ENCODE measurements around the gene ABCG4.
"Not testable (repeated sequence)": the region's sequence is repeated elsewhere in the genome, so short reads cannot be mapped to it uniquely, and the experiment has no call there.

ABCG4 gene

DNA sequence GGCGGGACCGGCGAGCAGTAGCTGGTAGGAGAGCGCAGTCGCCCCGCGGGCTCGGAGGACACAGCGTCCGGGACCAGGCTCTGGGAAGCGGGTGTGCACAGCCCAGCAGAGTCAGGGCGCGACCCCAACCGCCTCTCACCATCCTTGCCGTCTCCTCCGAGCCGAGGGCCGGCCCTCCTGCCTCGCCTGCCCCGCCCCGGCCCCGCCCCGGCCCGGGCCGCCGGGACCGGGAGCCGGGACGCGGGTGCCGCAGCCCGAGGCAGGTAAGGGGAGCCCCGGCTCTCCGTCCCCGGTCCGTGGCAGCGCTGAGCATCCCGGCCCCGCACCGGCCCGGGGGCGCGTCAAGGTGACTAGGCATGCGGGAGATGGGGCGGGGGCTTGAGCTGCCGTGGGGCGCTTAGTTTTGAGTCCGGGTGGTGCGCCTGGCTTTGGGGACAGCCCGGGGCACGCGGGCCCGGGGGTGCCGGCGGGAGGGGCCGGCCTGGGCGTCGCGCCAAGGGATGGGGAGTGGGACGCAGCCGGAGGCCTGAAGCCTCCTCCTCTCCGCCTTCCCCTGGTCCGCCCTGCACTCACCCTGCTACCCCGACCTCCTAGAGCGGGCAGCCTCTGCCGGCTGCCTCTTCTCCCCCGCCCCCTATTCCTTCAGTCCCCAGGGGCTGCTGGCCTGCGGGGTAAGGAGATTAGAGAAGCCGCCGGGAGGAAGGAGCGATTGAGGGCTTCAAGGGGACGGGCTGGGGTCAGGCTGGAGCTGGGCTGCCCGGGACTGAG is at the start of gene ABCG4:
Gene ABCG4, plus strand, starts transcription at position 35 of the 768 bp plus-strand sequence. CDS start 914 bp downstream, outside the sequence.
- DNase-seq (ENCODE audit: low read depth) = peak; percentile 36

DNA sequence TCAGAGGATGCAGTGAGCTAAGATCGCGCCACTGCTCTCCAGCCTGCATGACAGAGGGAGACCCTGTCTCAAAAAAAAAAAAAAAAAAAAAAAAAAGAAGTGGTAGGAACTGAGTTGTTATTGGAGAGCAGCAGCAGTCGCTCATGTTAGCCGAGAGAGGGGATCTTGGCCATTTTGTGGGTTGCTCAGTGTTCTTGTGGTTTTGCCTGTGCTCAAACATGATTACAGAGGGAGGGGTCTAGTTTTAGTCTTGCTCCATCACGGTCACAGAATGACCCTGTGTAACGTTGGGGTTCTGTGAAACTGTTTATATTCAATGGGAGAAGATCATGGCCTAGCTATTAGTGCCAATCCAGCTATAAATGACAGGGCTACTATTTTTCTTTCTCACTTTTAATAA is 49.1 kb upstream of the ABCG4 start:
- no peak for DNase-seq (ENCODE audit: low read depth)

GRCh38 chr11:119100246-119100970 is 48.4 kb upstream of the ABCG4 start:
- peak; percentile 65 for DNase-seq (ENCODE audit: low read depth)

GRCh38 chr11:119100994-119101758 is 47.7 kb upstream of the ABCG4 start:
- DNase-seq (ENCODE audit: low read depth) = no peak

DNA sequence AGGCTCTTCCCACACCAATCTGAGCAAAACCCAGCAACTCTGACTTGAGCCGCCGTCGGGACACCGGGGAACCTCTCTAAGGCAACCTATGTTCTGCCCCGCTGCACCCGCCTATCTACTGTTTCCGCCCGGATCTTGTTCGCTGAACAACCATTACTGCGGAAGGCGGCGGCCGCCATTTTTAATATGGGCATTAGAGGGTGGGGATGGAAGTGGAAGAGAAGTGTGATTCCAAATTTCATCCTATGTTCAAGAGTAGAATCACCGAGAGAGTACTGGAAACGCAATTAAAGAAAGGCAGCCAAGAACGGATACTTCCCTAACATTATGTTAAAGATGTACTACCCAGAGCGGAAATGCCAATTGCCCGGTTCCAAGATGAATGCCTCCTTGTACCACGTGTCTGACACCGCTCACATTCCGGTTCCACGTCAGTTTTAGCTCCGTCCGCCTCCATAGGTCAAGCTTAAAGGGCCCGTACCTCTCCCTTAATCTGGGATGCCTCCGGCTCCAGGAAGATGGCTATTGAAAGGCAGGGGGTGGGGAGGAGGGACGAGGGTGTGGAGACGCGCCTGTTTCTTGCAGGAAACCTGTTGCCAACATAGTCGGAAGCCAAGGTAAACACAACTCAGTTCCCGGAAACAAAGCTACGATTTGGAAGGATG is 47.0 kb upstream of the ABCG4 start, which contains the start of gene DPAGT1:
Gene DPAGT1, minus strand, starts transcription at position 95 of the 665 bp plus-strand sequence. CDS start 198 bp downstream, outside the sequence.
- DNase-seq (ENCODE audit: low read depth) = peak; percentile 98

DNA sequence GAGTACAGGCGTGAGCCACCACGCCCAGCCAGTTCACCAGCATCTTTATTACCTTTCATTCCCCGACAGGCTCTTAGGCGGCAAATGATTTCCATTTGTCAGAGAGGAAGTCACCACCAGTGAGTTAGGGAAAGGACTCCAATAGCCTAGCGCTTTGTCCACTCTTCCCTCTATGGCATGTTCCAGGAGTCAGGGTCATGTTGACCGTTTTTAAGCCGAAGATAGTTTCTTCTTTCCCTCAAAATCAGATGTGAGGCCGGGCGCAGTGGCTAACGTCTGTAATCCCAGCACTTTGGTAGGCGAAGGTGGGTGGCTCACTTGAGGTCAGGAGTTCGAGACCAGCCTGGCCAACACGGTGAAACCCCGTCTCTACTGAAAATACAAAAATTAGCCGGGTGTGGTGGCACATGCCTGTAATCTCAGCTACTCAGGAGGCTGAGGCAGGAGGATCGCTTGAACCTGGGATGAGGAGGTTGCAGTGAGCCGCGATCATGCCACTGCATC is 45.6 kb upstream of the ABCG4 start:
- DNase-seq (ENCODE audit: low read depth) = not testable (repeated sequence)

- DNase-seq (ENCODE audit: low read depth) = peak; percentile 13
These were observed 45.1 kb upstream of the ABCG4 start for GRCh38 chr11:119103793-119104192.

- DNase-seq (ENCODE audit: low read depth) = peak; percentile 93
These were observed 42.0 kb upstream of the ABCG4 start, which contains the start of gene C2CD2L for GRCh38 chr11:119106564-119107537. Gene C2CD2L, plus strand, starts transcription at chr11:119107344. Its CDS starts 398 bp downstream, at chr11:119107742.

- peak; percentile 15 for DNase-seq (ENCODE audit: low read depth)
These were observed 41.2 kb upstream of the ABCG4 start for GRCh38 chr11:119107538-119108145.

GRCh38 chr11:119108146-119108856 is 40.6 kb upstream of the ABCG4 start:
- peak; percentile 51 for DNase-seq (ENCODE audit: low read depth)

DNA sequence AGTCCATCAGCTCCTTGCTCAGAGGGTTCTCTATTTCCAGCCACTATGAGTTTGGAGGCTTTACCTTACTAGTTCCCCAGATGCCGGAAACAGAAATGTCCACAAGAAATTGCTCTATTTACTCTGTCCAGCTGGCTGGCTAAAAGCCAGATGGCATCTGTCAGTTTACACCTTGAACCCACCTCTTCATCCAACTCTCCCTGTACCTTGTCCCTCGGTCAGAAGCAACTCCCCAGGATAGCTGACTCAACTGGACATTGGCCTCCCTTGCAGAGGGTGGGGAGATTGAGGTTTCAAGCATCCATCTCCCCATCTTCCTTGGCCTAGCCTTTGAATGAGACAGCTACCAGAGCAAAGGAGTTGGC is 40.0 kb upstream of the ABCG4 start:
- no peak for DNase-seq (ENCODE audit: low read depth)

DNA sequence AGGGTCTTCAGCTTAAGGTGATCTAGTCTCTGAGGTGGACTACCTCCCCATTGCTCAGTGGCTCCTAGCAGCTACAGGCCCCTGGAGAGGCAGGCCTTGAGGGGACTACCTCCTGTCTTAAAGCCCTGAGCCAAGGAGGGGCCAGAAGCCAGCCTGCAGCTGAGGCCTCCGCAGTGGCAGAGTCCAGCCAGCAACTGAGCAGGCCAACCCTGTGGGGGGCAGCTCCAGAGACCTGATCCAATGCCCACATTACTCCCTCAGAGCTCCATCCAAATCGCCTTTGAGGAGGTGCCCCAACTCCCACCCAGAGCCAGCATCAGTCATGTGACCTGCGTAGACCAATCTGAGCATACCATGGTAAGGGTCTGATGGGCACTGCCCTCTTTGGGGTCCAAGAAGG is 39.0 kb upstream of the ABCG4 start:
- no peak for DNase-seq (ENCODE audit: low read depth)

DNA sequence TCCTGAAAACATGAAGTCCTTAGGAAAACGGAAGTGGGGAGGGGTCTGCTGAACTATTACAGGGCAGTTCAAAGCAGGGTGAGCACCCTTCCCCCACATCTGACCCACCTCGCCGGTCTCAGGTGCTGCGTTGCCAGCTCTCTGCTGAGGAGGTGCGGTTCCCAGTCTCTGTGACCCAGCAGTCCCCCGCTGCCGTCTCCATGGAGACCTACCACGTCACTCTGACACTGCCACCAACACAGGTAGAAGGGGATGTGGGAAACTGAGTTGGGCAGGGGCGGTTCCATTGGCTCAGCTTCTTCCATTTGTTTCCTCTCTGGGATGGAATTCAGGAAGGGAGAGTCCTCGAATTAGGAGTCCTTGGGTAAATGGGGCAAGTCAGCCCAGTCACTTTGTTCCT is 38.4 kb upstream of the ABCG4 start:
- no peak for DNase-seq (ENCODE audit: low read depth)

DNA sequence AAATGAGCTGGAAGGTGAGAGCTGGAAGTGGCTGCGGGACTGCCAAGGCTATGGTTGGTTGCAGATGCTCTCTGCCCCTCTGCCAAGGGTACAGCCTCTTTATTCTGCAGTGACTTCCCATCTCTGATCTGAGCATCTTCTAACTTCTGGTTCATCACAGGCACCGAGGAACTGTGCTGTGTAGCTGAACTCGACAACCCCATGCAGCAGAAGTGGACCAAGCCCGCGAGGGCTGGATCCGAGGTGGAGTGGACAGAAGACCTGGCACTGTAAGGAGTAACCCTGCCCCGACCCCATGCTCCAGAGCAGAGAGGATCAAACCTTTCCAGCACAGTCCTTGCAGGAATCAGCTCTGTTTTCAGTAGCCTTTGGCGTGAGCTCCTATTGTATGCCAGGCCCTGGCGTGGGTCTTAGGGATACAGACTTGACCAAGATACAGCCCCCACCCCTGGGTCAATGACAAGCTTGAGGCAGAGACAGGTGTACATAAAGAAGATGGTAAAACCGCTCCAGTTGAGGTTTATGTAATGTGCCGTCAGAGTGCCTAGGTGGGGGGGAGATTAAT is 37.4 kb upstream of the ABCG4 start:
- no peak for DNase-seq (ENCODE audit: low read depth)

- no peak for DNase-seq (ENCODE audit: low read depth)
These were observed 36.4 kb upstream of the ABCG4 start for GRCh38 chr11:119112314-119113020.

DNA sequence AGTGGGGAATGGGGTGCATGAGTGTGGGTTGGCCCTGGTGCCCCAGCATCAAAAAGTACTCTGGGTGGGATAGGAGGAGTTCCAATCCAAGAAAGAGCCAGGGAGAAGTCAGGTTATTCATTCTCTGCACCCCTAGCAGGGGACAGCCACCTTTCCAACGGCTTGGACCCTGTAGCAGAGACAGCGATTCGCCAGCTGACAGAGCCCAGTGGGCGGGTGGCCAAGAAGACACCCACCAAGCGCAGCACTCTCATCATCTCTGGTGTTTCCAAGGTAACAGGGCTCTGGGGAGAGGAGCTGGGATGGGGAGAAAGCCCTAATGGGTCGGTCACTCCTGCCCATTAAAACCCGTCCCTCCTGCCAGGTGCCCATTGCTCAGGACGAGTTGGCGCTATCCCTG is 35.1 kb upstream of the ABCG4 start:
- DNase-seq (ENCODE audit: low read depth) = no peak

- no peak for DNase-seq (ENCODE audit: low read depth)
These were observed 34.5 kb upstream of the ABCG4 start for GRCh38 chr11:119114351-119114750.

- DNase-seq (ENCODE audit: low read depth) = no peak
These were observed 33.2 kb upstream of the ABCG4 start for GRCh38 chr11:119115484-119116234.
